OCI-LY1 (cell line): ENCODE data around the gene NPB.

Experiments
- H2AFZ ChIP-seq: fragments of 200-600 bp; sonication (generic), shearing (Covaris generic); 2 replicates; pipeline ENCODE4 v1.6.0; 2014; ENCODE audit warnings: antibody characterized with exemption, mild to moderate bottlenecking, low read length
- H3F3A ChIP-seq: fragments of 200-600 bp; sonication (generic), shearing (Covaris generic); 2 replicates; pipeline ENCODE4 v1.6.0; 2014; ENCODE audit warnings: mild to moderate bottlenecking, antibody characterized with exemption, low read length, moderate library complexity; ENCODE audit not compliant: insufficient read depth
- H3K27ac ChIP-seq: fragments of 200-600 bp; sonication (generic); 2 replicates; pipeline ENCODE4 v1.5.1; 2014; ENCODE audit warnings: low read length, mixed run types, mild to moderate bottlenecking, low read depth; ENCODE audit not compliant: poor library complexity, severe bottlenecking
- H3K27me3 ChIP-seq: fragments of 200-600 bp; sonication (generic); 2 replicates; pipeline ENCODE4 v1.6.0; 2014; ENCODE audit warnings: antibody characterized with exemption, mild to moderate bottlenecking, low read length, moderate library complexity; ENCODE audit not compliant: insufficient read depth
- H3K36me3 ChIP-seq: fragments of 200-600 bp; sonication (generic); 2 replicates; pipeline ENCODE4 v1.6.1; 2014; ENCODE audit warnings: mild to moderate bottlenecking, antibody characterized with exemption, low read length, moderate library complexity, mixed read lengths; ENCODE audit not compliant: insufficient read depth
- H3K4me1 ChIP-seq: fragments of 200-600 bp; sonication (generic); 2 replicates; pipeline ENCODE4 v1.5.1; 2014; ENCODE audit warnings: mild to moderate bottlenecking, low read length, moderate library complexity; ENCODE audit not compliant: insufficient read depth, severe bottlenecking
- H3K4me2 ChIP-seq: fragments of 200-600 bp; sonication (generic), shearing (Covaris generic); 2 replicates; pipeline ENCODE4 v1.6.1; 2014; ENCODE audit warnings: low read length
- H3K4me3 ChIP-seq: fragments of 200-600 bp; sonication (generic); 2 replicates; pipeline ENCODE4 v1.5.1; 2014; ENCODE audit warnings: low read length, low read depth, mild to moderate bottlenecking, mixed read lengths; ENCODE audit not compliant: poor library complexity, severe bottlenecking
- H3K79me2 ChIP-seq: fragments of 200-600 bp; shearing (Covaris generic); 2 replicates; pipeline ENCODE4 v1.6.1; 2016; ENCODE audit warnings: mixed run types, low read length, mixed read lengths; ENCODE audit not compliant: insufficient read depth
- H3K9ac ChIP-seq: fragments of 200-600 bp; sonication (generic), shearing (Covaris generic); 2 replicates; pipeline ENCODE4 v1.6.1; 2014; ENCODE audit warnings: mild to moderate bottlenecking, low read length, mixed read lengths
- H3K9me2 ChIP-seq: fragments of 200-600 bp; sonication (generic), shearing (Covaris generic); 2 replicates; pipeline ENCODE4 v1.6.1; 2014; ENCODE audit warnings: low read depth, mild to moderate bottlenecking, low read length, mixed read lengths
- H3K9me3 ChIP-seq: fragments of 200-600 bp; shearing (Covaris generic); 2 replicates; pipeline ENCODE4 v1.6.1; 2014; ENCODE audit warnings: low read length, mixed read lengths
- H4K20me1 ChIP-seq: fragments of 200-600 bp; sonication (generic), shearing (Covaris generic); 2 replicates; pipeline ENCODE4 v1.6.0; 2016; ENCODE audit warnings: mild to moderate bottlenecking, low read length; ENCODE audit not compliant: insufficient read depth
- EZH2 ChIP-seq: fragments of 200-600 bp; sonication (generic), shearing (Covaris generic); IDR thresholded peaks from 2 replicates; pipeline ENCODE4 v1.8.0; 2017; ENCODE audit warnings: borderline replicate concordance, mixed run types, mild to moderate bottlenecking, antibody characterized with exemption, low read length, moderate library complexity, mixed read lengths
- TF ChIP-seq, protein P1 (sequence below): fragments of 200-600 bp; sonication (generic), shearing (Covaris generic); IDR thresholded peaks from 2 replicates; pipeline ENCODE4 v1.5.1; 2017; ENCODE audit warnings: mild to moderate bottlenecking, antibody characterized with exemption, low read length, moderate library complexity, mixed read lengths

NPB gene

DNA sequence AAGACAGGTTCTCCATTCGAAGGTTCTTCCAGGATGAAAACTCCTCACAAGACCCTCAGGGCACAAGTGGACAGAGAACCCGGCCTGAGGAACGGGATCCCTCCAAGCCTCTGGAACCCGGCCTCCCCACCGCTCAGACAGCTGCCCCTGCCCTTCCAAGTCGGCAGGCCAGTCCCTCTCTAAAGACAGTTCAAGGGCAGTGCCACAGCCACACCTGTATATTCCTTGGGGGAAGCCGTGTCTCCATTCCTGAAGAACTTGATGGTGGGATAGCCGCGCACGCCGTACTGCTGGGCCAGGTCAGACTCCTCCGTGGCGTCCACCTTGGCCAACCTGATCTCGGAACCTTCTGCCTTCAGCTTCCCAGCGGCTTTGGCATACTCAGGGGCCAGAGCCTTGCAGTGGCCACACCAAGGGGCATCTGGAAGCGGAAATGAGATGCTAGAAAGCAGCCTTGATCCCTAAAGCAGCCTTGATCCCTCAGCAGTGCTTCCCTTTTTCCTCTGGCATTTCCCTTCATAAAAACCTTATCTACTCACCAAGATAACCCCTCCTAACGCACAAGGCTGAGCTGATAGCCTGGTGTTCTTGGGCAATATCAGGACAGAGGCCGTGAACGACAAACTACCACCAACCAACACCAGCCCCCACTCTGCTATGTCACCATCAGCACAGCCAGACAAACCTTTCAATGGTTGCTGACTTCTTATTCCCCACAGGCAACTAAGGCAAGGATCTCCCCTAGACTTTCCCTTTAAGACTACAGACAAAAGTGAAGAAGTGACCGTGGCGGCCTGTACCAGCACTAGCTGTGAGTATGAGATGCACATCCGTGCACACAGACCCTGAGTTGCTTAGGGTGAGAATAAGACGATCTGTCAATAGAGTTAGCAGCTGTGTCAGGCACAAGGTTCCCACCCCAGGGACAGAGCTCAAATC, 42.8 kb upstream of the NPB start:
- no peak for TF ChIP-seq EZH2
- TF ChIP-seq, protein P1, sequence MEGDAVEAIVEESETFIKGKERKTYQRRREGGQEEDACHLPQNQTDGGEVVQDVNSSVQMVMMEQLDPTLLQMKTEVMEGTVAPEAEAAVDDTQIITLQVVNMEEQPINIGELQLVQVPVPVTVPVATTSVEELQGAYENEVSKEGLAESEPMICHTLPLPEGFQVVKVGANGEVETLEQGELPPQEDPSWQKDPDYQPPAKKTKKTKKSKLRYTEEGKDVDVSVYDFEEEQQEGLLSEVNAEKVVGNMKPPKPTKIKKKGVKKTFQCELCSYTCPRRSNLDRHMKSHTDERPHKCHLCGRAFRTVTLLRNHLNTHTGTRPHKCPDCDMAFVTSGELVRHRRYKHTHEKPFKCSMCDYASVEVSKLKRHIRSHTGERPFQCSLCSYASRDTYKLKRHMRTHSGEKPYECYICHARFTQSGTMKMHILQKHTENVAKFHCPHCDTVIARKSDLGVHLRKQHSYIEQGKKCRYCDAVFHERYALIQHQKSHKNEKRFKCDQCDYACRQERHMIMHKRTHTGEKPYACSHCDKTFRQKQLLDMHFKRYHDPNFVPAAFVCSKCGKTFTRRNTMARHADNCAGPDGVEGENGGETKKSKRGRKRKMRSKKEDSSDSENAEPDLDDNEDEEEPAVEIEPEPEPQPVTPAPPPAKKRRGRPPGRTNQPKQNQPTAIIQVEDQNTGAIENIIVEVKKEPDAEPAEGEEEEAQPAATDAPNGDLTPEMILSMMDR = no peak
- Histone ChIP-seq H3K9me3 (no peaks in the 10 kb centered on the region), H3F3A (no peaks in the 10 kb centered on the region), H3K9ac (peak overlapping the region; percentile 99), H4K20me1 (no peaks in the 10 kb centered on the region), H3K27ac (no peak overlapping the region), H3K4me1 (peaks cover 36% of the 10 kb centered on the region), H3K79me2 (peaks cover 32% of the 10 kb centered on the region), H3K36me3 (peaks cover 62% of the 10 kb centered on the region), H3K4me3 (peak overlapping the region; percentile 98), H3K9me2 (no peaks in the 10 kb centered on the region), H2AFZ (no peak overlapping the region), H3K27me3 (no peaks in the 10 kb centered on the region), H3K4me2 (peak overlapping the region; percentile 98)

DNA sequence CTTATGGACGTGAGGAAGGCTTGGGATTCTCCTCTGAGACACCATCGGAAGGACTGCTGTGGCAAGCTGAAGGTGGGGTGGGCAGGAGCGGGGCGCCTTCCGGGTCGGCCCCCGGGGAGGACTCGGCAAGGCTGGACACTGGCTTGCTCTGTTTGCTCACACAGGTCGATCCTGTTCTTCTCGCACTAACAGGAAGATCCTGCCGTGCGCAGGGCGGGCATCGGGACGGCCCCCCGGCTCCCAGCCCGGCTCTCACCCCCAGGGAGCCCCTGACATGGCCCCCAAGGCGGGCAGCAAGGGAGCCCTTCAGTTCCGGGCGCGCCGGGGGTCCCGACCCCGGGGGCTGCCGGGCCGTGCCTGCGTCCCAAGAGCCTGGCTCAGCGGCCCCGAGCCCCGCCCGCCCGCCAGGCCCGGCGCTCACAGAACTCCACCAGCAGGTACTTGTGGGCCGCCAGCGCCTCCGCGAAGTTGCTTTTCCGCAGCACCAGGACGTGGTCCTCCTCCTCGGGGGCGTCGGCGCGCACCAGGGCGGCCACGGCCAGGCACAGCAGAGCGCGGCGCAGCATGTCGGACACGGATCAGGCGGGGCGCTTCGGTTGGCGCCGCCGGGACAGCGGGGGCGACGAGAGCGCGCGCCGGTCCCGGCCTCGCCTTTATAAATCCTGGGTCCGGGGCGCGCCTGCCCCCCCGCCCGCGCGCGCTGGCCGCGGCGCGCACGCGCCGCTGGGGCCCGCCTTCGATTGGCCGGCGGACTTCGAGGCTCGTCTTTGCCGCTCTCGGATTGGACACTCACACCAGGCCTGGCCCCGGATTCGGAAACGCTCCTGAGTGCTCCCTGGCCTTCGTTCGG, 41.9 kb upstream of the NPB start, which contains the start of gene P4HB:
TSS of gene P4HB (minus strand) at position 630 of the 850 bp plus-strand sequence. CDS start at position 566, 64 bp downstream.
- peak within 1 kb of the TSS; percentile 99 for H3K9ac ChIP-seq
- no peaks in the 10 kb centered on the region for H3K9me3 ChIP-seq
- H3K4me1 ChIP-seq = peaks cover 36% of the 10 kb centered on the region
- H4K20me1 ChIP-seq = no peaks in the 10 kb centered on the region
- peaks cover 54% of the 10 kb centered on the region for H3K36me3 ChIP-seq
- no peaks in the 10 kb centered on the region for H3K9me2 ChIP-seq
- H3K27me3 ChIP-seq = no peaks in the 10 kb centered on the region
- H3F3A ChIP-seq = no peaks in the 10 kb centered on the region
- H2AFZ ChIP-seq = no peak within 1 kb of the TSS
- H3K4me2 ChIP-seq = peak within 1 kb of the TSS; percentile 98
- H3K79me2 ChIP-seq = peaks cover 32% of the 10 kb centered on the region
- peak within 1 kb of the TSS; percentile 98 for H3K4me3 ChIP-seq
- TF ChIP-seq, protein P1 = no peak
- TF ChIP-seq EZH2 = no peak
- peak within 1 kb of the TSS; percentile 47 for H3K27ac ChIP-seq

DNA sequence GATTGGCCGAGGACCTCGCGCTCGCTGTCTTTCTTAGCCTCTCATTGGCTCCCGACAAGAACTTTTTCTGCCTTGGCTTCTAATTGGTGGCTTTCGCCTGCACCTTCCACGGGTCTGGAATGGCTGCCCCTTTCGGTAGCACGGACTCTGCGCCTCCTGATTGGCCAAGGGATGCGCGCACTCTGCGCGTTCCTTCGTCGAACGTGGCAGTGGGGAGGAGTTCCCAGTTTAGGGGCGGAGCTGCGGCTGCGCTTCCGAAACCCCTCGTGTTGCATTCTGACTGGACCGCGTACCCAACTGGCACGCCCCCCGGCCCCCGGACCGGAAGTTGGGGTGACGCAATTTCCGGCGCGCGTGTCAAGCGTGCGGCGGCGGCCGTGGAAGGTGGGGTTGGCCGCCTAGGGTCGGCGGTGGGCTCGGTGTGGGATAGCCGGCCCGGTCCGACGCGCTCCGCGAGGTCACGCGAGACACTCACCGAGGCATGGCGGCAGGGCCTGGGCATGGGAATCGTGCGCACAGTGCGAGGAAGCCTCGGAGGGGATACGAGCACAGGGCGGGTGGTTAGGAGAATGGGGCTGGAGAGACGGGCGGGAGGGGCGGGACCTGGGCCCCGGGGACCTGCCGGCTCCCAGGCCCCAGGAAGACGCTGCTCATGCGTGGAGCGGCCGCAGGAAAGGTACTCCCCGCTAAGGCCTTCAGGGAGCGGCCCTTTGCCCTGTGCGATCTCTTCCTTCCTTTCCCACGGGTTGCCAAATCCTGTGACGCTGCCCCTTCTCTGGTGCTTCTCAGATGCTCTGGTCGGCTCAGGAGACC, 41.1 kb upstream of the NPB start:
- H3K36me3 ChIP-seq = peaks cover 54% of the 10 kb centered on the region
- H2AFZ ChIP-seq = no peak overlapping the region
- no peaks in the 10 kb centered on the region for H4K20me1 ChIP-seq
- peak overlapping the region; percentile 47 for H3K27ac ChIP-seq
- H3K4me3 ChIP-seq = peak overlapping the region; percentile 66
- H3K4me1 ChIP-seq = peaks cover 43% of the 10 kb centered on the region
- H3F3A ChIP-seq = no peaks in the 10 kb centered on the region
- TF ChIP-seq EZH2 = no peak
- TF ChIP-seq, protein P1 = no peak
- no peaks in the 10 kb centered on the region for H3K27me3 ChIP-seq
- peak overlapping the region; percentile 59 for H3K4me2 ChIP-seq
- no peaks in the 10 kb centered on the region for H3K9me2 ChIP-seq
- no peaks in the 10 kb centered on the region for H3K9me3 ChIP-seq
- H3K9ac ChIP-seq = peak overlapping the region; percentile 67
- H3K79me2 ChIP-seq = peaks cover 32% of the 10 kb centered on the region
